Karpas-422 (cell line): ENCODE data around the gene NHSL2. TPM values are rescaled to one million over a fixed set of nuclear protein-coding genes. Genes with fewer than 3 reads are reported as not detected.

Source experiments
- DNase-seq: peaks from one replicate; pipeline ENCODE4 v3.0.0-alpha.2; 2015
- H2AFZ ChIP-seq: fragments of 200-600 bp; sonication (generic); 2 replicates; pipeline ENCODE4 v1.6.1; 2014; ENCODE audit warnings: antibody characterized with exemption, low read length, mixed read lengths
- H3K27ac ChIP-seq: fragments of 200-600 bp; sonication (generic); 2 replicates; pipeline ENCODE4 v1.5.1; 2014; ENCODE audit warnings: mild to moderate bottlenecking, low read length, moderate library complexity
- H3K27me3 ChIP-seq: fragments of 200-600 bp; sonication (generic); 2 replicates; pipeline ENCODE4 v1.6.1; 2014; ENCODE audit warnings: low read length, mixed read lengths
- H3K36me3 ChIP-seq: fragments of 200-600 bp; sonication (generic); 2 replicates; pipeline ENCODE4 v1.6.1; 2014; ENCODE audit warnings: low read length, mixed read lengths; ENCODE audit not compliant: insufficient read depth
- H3K4me1 ChIP-seq: fragments of 200-600 bp; sonication (generic); 2 replicates; pipeline ENCODE4 v1.6.1; 2014; ENCODE audit warnings: mild to moderate bottlenecking, low read length, mixed read lengths
- H3K4me2 ChIP-seq: fragments of 200-600 bp; sonication (generic); 2 replicates; pipeline ENCODE4 v1.6.1; 2014; ENCODE audit warnings: low read length, low read depth, mild to moderate bottlenecking; ENCODE audit not compliant: poor library complexity, severe bottlenecking
- H3K4me3 ChIP-seq: fragments of 200-600 bp; sonication (generic); 2 replicates; pipeline ENCODE4 v1.5.1; 2014; ENCODE audit warnings: mild to moderate bottlenecking, antibody characterized with exemption, low read length, mixed read lengths
- H3K79me2 ChIP-seq: fragments of 200-600 bp; sonication (generic); 2 replicates; pipeline ENCODE4 v1.6.1; 2014; ENCODE audit warnings: mild to moderate bottlenecking, low read length, mixed read lengths
- H3K9ac ChIP-seq: fragments of 200-600 bp; sonication (generic); 2 replicates; pipeline ENCODE4 v1.6.0; 2014; ENCODE audit warnings: low read length
- H3K9me2 ChIP-seq: fragments of 200-600 bp; sonication (generic), shearing (Covaris generic); replicated peaks from 2 replicates; pipeline ENCODE4 v1.6.0; 2014; ENCODE audit warnings: mild to moderate bottlenecking, low read length, moderate library complexity; ENCODE audit not compliant: insufficient read depth
- H3K9me3 ChIP-seq: fragments of 300-700, 200-600 bp; sonication (generic); 2 replicates; pipeline ENCODE4 v1.6.1; 2014; ENCODE audit warnings: low read length, mixed read lengths
- H4K20me1 ChIP-seq: fragments of 200-600 bp; sonication (generic); 2 replicates; pipeline ENCODE4 v1.6.1; 2014; ENCODE audit warnings: mild to moderate bottlenecking, antibody characterized with exemption, low read length, low read depth; ENCODE audit not compliant: insufficient read depth
- total RNA-seq: library from RNA; depleted of rRNA; stranded (reverse); fragments of >200 nt; shearing (Covaris generic); gene quantifications from 2 replicates; pipeline ENCODE4 v1.2.3, GENCODE V29; 2014; ENCODE audit warnings: low replicate concordance

NHSL2 gene
- total RNA-seq, 1 experiment from 2014 or later = not detected

DNA sequence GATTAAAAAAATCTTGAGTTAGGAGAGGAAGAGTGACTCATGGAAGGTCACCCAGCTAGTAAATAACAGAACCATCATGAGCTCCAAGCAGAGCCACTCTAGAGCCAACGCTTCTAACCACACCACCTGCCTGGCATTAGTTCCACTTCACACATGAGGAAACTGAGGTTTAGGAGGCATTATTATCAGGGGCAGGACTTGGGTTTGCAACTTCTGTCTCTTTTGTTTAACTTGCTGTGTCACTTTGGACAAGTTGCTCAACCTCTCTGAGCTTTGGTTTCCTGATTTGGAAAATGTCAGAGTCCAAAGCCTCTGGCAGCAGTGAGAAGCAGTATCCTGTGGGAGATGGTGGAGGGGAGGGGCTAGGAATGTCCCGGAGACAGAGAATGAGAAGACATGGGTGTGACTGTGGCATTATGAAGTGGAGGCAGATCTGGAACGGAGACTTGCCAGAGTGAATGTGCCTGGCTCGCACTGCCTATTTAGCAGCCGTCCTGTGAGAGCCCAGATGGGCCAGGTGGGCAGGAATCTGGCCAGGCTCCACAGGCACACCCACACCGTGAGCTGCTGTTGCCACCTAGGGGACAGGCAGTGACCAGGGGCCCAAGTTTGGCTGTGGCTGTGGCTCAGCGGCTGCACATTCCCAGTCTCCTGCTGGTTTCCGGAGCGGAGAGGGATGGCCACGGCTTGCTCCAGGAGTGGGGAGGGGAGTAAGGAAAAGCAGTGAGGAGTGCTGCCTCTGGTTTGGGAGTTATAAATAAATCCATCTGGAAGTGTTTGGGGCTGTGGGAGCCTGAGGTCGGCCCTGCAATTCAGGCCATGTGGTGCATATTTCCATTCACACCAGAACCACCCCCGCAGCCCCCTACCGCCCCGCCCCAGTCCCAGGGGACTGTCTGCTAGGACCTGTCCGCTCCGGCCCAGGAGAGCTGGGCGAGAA, 93.4 kb downstream of the NHSL2 start:
- no peak overlapping the region for H3K9ac ChIP-seq
- no peak overlapping the region for H3K4me2 ChIP-seq
- no peaks in the 10 kb centered on the region for H3K9me3 ChIP-seq
- H3K27ac ChIP-seq = no peak overlapping the region
- H3K4me3 ChIP-seq = no peak overlapping the region
- H3K36me3 ChIP-seq = no peaks in the 10 kb centered on the region
- H3K79me2 ChIP-seq = no peaks in the 10 kb centered on the region
- H3K9me2 ChIP-seq = no peaks in the 10 kb centered on the region
- peaks cover 4% of the 10 kb centered on the region; the same call in 1 of the 2 replicates for H3K4me1 ChIP-seq
- no peak for DNase-seq
- H2AFZ ChIP-seq = no peak overlapping the region
- no peaks in the 10 kb centered on the region for H4K20me1 ChIP-seq
- no peaks in the 10 kb centered on the region for H3K27me3 ChIP-seq

DNA sequence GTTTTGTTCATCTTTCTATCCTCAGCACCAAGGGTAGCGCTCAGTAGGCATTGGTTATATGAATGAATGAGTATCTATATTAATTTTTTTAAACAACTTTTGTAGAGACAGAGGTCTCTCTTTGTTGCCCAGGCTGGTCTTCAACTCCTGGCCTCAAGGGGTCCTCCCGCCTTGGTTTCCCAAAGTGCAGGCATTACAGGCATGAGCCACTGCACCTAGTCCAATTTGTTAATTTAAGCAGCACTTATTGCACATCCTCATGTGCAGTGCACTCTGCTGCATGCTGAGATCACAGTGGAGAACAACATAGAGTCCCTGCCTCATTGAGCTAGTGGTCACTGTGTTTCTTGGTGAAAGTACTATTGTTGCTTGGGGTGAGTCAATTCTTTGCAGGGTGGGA, 94.4 kb downstream of the NHSL2 start:
- Histone ChIP-seq H3K4me1 (peaks cover 4% of the 10 kb centered on the region; the same call in 1 of the 2 replicates), H3K27me3 (no peaks in the 10 kb centered on the region), H3K27ac (no peak overlapping the region), H3K79me2 (no peaks in the 10 kb centered on the region), H2AFZ (no peak overlapping the region), H3K4me2 (no peak overlapping the region), H3K9ac (no peak overlapping the region), H3K9me3 (no peaks in the 10 kb centered on the region), H4K20me1 (no peaks in the 10 kb centered on the region), H3K4me3 (no peak overlapping the region), H3K9me2 (no peaks in the 10 kb centered on the region), H3K36me3 (no peaks in the 10 kb centered on the region)
- no peak for DNase-seq

DNA sequence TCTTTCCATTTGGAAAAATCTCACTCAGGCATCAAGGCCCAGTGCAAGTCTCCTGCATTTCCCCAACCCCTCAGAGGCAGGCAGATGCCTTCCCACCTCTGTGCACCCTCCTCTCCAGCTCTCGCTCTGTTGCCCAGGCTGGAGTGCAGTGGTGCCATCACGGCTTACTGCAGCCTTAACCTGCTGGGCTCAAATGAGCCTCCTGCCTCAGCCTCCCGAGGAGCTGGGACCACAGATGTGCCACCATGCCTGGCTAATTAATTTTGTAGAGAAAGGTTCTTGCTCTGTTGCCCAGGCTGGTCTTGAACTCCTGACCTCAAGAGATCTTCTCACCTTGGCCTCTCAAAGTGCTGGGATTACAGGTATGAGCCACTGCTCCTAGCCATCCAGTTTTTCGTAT, 95.8 kb downstream of the NHSL2 start:
- H3K36me3 ChIP-seq = no peaks in the 10 kb centered on the region
- H3K9me2 ChIP-seq = no peaks in the 10 kb centered on the region
- H3K27ac ChIP-seq = no peak overlapping the region
- H3K9ac ChIP-seq = no peak overlapping the region
- DNase-seq = no peak
- H3K4me3 ChIP-seq = no peak overlapping the region
- no peaks in the 10 kb centered on the region for H3K27me3 ChIP-seq
- no peak overlapping the region for H3K4me2 ChIP-seq
- H3K4me1 ChIP-seq = peaks cover 4% of the 10 kb centered on the region; the same call in 1 of the 2 replicates
- no peaks in the 10 kb centered on the region for H3K79me2 ChIP-seq
- H3K9me3 ChIP-seq = no peaks in the 10 kb centered on the region
- H2AFZ ChIP-seq = no peak overlapping the region
- H4K20me1 ChIP-seq = no peaks in the 10 kb centered on the region

DNA sequence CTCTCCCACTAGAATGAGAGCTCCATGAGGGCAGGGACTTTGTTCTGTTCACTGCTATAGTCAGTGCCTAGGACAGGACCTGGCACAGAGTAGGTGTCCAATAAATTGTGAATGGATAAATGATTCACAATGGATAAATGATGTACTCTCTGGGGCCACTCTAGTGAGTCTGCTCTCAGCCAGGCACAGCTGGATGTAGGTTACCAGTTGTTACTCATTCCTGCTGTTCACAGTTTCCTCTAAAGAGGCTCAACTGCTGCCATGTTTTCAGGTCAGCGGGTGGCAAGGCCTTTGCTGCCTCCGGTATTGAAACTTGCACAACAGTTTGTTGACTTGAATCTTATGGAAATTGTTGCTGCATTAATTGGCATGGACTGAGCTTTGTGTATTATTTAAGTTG, 99.1 kb downstream of the NHSL2 start:
- Histone ChIP-seq H3K27me3 (no peaks in the 10 kb centered on the region; the same call in 1 of the 2 replicates), H3K79me2 (no peaks in the 10 kb centered on the region), H4K20me1 (no peaks in the 10 kb centered on the region), H3K4me3 (no peak overlapping the region), H3K27ac (no peak overlapping the region), H3K4me2 (no peak overlapping the region), H3K9ac (no peak overlapping the region), H3K9me2 (no peaks in the 10 kb centered on the region), H3K4me1 (no peaks in the 10 kb centered on the region), H3K9me3 (no peaks in the 10 kb centered on the region), H3K36me3 (no peaks in the 10 kb centered on the region), H2AFZ (no peak overlapping the region)
- no peak for DNase-seq

DNA sequence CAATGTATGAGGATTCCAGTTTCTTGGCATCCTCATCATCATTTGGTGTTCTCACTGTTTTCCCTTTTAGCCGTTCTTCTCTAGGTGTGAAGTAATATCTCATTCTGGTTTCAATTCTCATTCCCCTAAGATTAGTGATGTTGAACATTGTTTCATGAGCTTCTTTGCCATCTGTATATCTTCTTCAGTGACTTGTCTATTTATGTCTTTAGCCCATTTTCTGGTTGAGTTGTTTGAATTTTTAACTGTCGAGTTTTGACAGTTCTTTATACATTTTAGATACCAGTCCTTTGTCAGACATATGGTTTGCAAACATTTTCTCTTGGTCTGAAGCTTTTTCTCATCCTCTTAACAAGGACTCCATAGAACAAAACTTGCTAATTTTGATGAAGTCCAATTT, 101.1 kb downstream of the NHSL2 start:
- Histone ChIP-seq H3K27ac (no peak overlapping the region), H2AFZ (no peak overlapping the region), H3K9ac (no peak overlapping the region), H3K4me2 (no peak overlapping the region), H3K9me2 (no peaks in the 10 kb centered on the region), H4K20me1 (no peaks in the 10 kb centered on the region), H3K36me3 (no peaks in the 10 kb centered on the region), H3K4me1 (no peaks in the 10 kb centered on the region), H3K27me3 (no peaks in the 10 kb centered on the region; the same call in 1 of the 2 replicates), H3K4me3 (no peak overlapping the region), H3K9me3 (no peaks in the 10 kb centered on the region), H3K79me2 (no peaks in the 10 kb centered on the region)
- DNase-seq = no peak

DNA sequence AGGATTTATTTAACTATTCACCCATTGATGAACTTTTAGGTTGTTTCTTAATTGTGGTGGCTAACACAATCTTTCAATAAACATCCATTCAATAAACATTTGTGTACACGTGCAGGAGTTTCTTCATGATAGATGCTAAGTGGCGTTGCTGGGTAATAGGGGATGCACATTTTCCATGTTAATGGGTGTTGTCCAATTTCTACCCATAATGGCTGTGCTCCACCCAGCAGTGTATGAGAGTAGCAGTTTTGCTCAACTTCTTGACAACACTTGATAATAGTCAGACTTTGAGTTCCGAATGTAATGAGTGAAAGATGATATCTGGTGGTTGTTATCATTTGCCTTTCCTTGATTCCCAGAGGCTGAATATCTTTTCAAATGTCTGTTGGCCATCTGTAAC, 104.7 kb downstream of the NHSL2 start:
- Histone ChIP-seq H3K4me3 (no peak overlapping the region), H3K9me3 (no peaks in the 10 kb centered on the region), H3K4me1 (no peaks in the 10 kb centered on the region), H3K79me2 (no peaks in the 10 kb centered on the region), H3K9me2 (no peaks in the 10 kb centered on the region), H4K20me1 (no peaks in the 10 kb centered on the region), H3K4me2 (no peak overlapping the region), H2AFZ (no peak overlapping the region), H3K27ac (no peak overlapping the region), H3K36me3 (no peaks in the 10 kb centered on the region), H3K27me3 (no peaks in the 10 kb centered on the region; the same call in 1 of the 2 replicates), H3K9ac (no peak overlapping the region)
- no peak for DNase-seq

DNA sequence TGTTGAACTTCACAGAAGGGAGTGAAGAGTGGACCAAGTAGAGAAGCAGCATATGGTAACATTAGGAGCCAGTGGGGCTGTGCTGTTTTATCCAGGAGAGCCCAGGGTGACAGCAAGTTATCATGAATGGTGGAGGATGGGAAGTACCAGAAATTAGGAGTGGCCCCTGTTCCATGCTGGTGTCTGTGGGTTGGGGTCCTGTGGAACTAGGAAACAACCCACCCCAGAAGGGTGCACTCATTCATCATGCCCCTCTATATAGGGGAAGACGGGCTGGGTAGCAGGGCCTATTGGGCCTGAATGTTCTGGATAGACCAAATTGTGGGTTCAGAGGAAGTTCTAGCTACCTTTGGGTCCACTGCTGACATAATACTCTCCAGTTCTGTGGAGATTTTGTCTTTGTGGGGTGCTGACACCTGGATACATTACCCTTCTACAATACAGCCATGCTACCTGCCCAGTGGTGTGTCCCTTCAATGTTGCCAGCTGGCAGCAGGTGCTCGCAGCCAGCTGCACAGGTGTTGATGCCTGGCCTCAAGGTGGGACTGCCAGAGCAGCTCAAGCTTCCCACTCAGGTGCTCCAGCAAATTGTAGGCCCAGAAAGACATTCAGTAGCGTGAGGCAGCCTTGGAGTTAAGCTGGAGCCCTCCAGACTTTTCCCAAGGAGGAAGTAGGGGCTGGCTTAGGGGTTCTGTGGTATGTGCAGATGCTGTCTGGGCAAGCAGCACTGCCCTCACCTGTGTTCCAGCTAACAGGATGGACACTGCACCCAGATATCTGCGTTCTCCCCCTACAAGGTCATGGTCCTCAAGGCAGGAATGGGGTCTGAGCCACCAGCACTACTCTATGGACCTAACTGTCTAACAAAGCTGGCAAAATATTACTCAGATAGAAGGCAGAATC, 106.5 kb downstream of the NHSL2 start:
- H3K9me3 ChIP-seq = no peaks in the 10 kb centered on the region
- no peaks in the 10 kb centered on the region for H3K79me2 ChIP-seq
- no peak overlapping the region for H3K27ac ChIP-seq
- H3K4me2 ChIP-seq = no peak overlapping the region
- H3K9me2 ChIP-seq = no peaks in the 10 kb centered on the region
- no peaks in the 10 kb centered on the region for H3K4me1 ChIP-seq
- no peaks in the 10 kb centered on the region for H3K36me3 ChIP-seq
- no peak overlapping the region for H3K4me3 ChIP-seq
- H2AFZ ChIP-seq = no peak overlapping the region
- H3K9ac ChIP-seq = no peak overlapping the region
- no peaks in the 10 kb centered on the region; the same call in 1 of the 2 replicates for H3K27me3 ChIP-seq
- no peaks in the 10 kb centered on the region for H4K20me1 ChIP-seq
- no peak for DNase-seq
